HG03439 (cell line): ENCODE measurements around the gene FCN1.
"Not testable (repeated sequence)": the region's sequence is repeated elsewhere in the genome, so short reads cannot be mapped to it uniquely, and the experiment has no call there.

Experiments used
- ATAC-seq: cut with Tn5 transposase; IDR thresholded peaks from one replicate; pipeline ENCODE4 v1.9.1; 2021; ENCODE audit warnings: mild to moderate bottlenecking, moderate library complexity; ENCODE audit not compliant: unreplicated experiment

Gene FCN1

DNA sequence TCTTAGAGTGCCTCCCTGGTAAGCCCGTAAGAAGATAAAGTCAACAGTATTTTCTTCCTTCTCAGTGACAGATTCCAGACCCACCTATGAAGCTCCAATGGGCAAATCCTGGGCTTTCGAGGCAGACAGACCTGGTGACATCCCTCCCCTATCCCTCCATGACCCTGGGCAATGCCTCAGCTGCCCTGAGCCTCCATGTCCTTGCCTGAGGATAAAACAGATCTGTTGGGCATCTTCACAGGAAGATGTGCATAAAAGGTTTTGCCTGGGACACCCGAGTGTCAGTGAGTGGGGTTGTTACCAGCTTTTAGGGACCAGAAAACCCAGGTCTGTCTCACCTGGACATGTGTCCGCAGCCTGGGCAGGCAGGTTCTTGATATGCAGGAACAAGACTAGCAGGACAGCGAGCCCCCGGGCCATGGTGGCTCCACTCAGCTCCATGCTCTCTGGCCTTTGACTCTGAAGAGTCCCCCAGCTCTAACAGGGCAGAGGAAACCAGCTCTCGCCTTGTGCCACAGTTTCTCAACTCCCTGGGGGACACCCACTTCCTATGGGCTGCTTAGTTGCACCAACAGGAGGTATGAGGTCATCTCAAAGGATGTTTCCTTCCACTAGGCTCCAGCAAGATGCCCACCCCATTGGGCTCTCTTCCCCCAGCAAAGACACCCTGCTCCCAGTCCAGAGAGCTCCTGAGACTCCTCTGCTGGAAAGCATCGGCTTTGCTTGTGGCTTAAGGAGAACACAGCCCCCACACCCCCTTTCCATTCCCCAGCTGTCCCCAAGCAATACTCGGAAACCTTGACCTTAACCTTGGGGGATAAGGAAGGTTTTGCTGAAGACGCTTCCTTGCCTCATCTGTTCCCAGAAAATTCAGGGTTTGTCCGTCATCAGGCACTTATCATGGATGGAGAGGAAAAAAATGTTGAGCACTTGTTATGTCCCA, at the start of gene FCN1:
FCN1 (minus strand) TSS at position 482 of the 943 bp plus-strand sequence; CDS start at position 441, 41 bp downstream.
- no peak for ATAC-seq

DNA sequence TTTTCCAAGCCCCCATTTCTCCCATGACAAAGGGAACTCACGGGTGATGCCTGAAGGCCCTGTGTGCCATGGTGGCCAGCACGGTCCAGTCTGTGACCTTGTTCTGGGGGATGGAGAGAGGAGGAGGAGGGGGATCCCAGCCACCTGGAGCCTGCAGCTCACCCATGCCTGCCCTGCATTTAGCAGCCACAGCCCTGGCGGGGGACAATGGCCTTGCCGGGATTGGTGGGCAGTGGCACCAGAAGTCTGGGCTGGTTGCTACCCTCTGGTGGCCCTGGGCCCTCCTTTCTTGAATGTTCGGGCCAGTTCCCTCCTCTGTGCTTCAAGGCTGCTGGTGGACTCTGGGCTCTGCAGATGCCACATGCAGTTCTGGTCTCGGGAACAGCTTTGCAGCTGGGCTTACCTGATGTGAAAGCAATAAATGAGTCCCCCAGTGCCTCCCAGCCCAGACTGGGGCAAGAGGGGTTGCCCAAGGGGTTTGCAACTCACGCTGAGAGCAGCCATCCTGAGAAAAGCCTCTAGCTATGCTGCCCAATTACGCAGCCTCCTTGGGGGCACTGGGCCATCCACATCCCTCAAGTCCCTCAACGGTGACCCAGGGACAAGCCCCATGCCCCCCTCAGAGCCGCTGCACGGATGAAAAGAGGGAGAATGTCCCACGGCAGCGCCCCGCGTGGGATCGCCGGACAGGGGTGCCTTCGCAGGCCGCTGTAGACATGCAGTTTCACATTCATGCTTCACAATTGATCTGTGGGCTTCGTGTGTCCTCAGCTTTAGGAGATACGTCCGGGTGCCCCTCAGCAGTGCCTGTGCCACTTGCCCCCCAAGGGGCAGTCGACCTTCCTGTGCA, 49.2 kb upstream of the FCN1 start:
- no peak for ATAC-seq

DNA sequence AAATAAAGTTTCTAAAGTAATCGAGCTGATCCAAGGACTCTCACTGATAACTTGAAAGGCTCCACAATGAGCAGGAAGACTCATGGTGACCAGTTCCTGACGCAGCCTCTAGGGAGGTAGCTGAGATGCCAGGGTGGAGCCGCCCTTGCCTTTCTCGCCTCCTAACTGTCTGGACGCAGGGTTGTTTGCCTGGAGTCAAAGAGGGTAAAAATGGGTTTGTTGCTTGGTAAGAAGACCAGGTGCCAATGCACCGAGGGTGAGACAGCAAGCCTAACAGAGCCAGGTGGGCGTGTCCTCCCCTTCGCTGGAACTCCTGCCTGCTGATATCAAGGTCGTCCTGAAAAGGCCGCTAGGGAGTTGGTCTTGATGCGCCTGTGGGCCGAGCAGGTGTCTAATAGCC, 48.6 kb upstream of the FCN1 start:
- ATAC-seq = no peak

DNA sequence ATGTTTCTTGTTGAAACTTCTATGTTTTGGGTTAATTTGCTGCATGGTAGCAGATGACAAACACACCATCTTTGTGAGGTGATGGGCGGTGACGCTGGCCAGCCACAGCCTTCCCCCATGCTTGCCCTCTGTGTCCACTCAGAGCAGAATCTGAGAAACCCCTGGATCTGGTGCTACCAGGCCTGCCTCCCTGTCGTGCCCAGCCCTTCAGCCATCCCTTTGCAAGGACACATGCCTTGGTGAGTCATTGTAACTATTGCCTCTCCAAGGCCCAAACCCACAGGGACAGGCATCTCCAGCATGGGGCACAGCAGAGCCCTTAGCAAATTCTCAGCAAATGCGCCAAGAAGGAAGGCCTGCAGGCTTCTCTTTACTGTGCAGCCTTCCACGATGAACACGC, 48.1 kb upstream of the FCN1 start:
- ATAC-seq = no peak

DNA sequence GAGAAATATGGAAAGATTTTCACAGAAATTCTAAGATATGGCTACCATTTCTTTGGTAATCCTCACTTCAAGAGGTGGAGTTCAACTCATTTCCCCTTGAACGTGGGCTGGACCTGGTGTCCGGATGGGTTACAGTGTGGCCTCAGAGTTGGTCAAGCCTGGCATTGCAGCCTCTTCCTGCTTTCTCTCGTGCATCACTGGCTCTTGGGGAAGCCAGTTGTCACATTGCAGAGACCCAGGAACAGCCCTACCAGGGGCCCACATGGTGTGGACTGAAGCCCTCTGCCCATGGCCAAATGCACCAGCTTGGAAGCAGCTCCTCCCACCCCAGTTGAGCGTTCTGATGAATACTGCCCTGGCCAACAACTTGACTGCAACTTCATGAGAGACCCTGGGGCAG, 47.7 kb upstream of the FCN1 start:
- ATAC-seq = no peak

DNA sequence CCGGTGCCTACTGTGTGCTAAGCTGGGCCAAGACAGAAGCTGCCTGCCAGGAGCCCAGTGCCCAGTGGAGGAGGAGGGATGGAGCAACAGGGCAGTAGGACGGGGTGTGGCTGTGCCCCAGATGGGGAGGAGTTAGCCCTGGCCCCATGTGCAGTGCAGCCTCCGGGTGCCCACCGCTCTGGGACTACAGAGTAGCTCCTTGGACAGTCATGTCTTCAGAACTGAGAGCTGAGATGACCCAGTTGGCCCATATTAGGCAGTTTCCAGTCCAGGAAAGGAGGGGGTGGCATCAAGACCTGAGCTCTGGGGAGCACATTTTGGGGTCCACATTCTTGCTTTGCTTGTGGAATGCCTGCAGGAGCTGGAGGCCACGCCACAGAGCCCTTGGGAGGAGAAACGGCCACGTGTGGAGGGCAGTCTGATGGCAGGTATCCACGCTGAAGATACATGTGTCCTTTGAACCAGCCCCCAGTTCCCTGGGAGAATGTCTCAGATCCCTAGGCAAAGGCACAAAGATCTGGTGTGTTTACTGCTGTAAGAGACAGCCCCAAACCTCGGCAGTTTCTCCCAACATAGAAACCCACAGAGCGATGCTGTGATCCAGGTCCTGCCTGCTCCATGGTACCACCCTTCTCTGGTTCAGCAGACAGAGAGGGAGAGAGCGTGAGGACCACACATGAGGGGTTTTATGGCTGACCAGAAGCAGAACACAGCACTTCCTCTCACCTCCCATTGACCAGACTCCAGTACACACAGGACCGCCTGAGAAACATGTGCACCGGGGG, 46.8 kb upstream of the FCN1 start:
- no peak for ATAC-seq

DNA sequence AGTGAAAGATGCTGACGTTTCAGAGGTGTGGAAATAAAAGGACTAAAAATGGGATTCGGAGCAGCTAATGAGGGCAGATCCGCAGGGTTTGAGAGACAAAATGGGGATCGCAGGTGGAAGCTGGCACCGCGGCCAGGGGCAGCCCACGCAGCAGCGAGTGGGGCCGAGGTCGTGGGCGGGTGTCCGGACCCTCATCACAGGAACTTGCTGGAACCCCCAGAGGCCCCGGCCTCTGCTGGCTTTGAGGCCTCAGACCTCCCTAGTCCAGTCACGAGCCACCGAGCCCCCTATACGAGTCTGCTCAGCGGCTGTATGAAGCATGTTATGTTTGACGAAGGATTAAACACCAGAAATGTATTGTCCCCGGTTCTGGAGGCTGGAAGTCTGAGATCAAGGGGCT, 45.8 kb upstream of the FCN1 start:
- no peak for ATAC-seq

DNA sequence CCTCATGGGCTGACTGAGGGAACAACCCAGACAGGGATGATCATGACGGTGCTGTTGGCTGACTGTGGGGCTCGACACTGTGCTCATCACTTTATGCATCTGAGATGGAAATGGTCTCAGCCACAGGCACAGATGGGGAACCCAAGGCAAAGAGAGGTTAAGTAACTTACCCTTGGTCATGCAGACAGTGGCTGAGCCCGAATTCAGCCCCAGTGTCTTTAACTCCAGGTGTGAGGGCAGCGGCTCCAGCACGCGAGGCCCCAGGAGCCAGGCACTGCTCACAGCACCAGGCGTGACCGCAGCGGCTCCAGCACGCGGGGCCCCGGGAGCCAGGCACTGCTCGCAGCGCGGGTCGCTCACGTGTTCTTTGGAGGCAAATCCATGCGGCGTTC, 45.3 kb upstream of the FCN1 start:
- ATAC-seq = no peak

DNA sequence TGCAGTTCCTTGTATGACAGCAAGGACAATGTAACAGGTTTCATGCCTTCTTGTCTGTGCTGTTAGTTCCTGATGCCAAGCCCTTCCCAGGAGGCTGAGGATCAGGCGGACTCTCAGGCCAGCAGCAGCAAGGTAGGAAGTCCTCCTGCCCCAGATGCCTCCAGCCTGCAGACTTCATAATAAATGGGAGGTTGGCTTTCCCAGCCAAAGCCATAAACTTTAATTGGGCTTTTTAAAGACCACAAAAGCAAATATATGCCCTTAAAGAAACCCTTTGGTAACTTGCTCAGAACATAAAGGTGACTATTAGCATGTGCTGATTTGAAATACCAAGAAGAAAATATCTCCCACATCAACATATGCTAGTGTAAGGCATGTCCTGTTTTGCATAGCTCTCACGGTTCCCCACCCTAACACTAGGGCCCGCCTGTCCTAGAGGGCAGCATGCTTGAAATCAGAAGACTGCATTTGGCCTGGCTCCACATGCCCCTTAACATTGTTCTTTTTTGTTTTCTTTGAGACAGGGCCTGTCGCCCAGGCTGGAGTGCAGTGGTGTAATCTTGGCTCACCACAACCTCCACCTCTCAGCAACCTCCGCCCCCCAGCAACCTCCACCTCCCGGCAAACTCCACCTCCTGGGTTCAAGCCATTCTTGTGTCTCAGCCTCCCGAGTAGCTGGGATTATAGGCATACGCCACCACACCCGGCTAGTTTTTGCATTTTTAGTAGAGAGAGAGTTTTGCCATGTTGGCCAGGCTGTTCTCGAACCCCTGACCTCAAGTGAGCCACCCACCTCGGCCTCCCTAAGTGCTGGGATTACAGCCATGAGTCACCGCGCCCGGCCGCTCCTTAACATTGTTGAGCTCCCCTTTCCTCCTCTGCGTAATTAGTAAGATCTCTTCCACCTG, 44.6 kb upstream of the FCN1 start:
- ATAC-seq = no peak

DNA sequence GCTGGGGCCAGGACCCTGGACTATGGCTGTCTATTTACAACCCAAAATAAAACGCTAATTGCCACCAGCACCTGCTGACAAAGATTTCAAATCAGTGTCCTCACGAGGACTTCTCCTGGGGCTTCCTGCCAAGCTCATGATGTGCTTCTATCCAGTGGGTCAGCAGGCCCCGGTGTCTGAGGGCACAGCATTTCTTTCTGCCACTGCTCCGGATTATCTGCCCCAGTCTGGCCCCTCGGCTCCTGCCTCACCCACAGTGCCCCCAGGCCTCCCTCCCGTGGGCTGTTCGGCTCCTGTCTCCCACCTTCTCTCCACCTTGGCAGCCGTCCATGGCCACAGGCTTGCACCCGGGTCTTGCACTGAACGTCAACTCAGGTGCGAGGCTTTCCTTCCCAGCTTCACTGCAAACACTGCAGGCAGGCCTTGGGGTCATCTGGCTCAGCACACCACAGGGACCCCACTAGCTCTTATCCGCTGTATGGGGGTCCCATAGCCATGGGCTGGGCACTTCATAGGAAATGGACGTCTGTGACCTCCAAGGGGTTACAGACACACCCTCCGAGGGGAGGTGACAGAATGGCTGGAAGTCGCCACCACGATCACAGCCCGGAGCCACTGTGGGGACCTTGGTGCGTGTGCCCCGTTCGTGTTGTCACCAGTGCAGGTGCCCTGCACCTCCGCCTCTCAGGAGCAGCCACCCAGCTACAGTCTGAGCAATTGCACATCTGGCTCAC, 43.8 kb upstream of the FCN1 start:
- no peak for ATAC-seq

DNA sequence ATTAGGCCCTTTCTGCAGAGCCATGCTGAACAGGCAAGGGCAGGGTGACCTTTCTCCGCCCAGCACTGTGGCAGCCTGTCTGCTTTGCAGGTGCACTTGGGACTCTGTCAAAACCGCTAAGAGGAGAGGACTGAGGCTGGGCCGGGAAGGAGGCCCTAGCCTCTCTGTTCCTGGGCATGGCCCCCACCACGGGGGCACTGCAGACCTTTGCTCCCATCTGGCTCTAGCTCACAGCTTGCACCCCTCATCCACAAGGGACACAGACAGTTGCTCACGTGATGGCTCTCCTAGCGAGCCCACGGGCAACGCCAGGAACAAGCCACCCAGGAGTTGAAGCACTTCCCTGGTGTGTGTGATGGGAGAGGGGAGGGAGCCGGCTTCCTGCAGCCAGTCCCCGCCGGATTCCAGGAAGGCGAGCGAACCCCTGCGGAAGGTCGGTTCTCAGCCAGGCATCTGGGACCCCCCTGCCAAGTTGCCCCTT, 43.0 kb upstream of the FCN1 start:
- no peak for ATAC-seq

DNA sequence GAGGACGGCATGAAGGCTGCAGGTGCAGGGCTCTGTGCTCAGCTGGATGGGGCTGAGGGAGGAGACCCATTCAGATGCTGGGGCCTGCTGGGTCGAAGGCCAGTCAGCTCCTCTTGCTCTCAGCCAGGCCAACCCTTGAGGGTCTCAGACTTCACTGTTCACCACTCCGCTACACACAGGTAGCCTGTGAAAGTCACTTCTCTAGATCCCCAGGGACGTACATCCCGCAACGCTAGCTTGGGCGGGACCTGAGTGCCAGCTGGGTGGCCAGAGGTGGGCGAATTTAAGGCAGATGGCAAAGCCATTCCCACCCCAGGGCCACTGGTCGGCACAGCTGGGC, 42.2 kb upstream of the FCN1 start:
- ATAC-seq = no peak

DNA sequence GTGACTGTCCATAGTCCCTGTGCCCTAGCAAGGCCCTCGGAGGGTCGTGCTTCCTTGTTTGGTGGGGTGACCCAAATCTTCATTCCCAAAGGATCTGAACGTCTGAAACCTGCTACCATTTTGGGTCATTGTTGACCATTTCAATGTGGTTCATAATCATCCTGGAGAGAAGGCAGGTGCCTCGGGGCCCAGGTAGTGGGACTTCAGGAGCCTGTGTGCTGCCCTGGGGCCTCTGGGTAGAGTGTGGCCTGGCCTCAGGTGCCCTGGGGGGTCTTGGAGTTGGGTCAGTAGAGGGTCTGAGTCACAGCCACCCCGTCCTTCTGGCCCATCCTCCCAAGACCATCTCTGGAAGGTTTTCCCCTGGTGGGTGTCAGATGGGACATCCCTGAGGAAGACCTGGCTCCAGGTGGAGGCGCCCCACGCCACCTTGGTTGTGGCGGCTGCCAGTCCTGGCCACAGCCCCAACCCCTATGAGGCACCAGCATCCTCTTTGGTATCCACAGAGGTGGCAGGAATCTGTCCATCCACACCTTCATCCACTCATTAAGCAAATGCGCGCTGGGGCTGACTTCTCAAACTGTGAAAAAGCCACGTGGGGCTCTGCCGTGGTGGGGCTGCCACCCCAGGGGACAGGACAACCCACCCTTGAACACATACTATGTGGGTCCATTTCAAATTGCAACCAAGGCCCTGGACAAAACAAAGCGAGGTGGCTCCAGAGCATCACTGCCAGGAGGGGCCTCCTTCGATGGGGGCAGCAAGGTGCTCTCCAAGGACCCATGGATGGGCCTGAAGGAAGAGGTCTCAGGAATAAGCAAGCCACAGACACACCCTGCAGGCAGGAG, 41.6 kb upstream of the FCN1 start:
- ATAC-seq = no peak

DNA sequence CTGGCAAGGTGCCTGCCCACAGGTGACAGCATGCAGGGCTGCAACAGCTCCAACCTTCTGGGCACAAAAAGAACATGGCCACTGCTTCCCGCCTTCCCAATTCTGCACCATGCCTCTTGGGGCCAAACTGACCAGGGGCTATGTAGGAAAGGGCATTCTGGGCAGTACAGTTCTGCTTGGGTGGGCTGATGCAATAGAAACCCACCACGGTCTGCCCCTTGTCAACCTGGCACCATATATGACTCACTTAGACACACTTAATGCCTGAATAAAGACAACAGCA, 40.2 kb upstream of the FCN1 start:
- ATAC-seq = no peak

DNA sequence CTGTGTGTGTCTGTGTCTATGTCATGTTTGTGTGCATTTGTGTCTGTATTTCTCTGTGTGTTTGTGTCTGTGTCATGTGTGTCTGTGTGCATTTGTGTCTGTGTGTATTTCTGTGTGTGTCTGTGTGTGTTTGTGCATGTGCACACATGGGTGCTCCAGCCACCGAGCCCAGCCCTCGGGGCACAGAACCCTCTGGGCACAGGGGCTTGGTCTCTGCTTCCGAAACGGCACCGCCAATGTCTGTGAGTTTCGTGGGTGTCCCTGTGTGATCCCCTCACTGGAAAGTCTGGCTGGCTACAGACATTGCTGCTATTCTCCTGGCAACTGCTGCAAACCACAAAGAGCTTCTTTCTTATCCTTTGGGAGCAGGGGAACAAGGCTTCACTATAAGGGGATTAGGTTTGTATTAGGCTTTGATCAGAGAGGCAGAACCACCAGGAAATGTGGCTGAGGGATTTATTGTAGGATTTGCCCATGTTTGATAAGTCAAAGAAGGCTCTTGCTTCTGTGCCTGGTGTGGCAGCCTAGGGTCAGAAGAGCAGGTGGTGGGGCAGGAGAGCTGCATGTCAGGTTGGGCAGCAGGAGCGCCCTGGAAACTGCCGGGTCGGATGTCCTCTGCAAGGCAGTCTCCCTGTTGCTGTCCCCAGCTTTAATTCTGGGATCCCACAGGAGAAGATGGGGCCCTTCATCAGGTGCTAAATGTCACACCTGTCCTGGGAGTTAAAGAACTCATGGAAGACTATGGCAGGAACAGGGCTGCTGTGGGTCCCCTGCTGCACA, 39.6 kb upstream of the FCN1 start:
- ATAC-seq = no peak

DNA sequence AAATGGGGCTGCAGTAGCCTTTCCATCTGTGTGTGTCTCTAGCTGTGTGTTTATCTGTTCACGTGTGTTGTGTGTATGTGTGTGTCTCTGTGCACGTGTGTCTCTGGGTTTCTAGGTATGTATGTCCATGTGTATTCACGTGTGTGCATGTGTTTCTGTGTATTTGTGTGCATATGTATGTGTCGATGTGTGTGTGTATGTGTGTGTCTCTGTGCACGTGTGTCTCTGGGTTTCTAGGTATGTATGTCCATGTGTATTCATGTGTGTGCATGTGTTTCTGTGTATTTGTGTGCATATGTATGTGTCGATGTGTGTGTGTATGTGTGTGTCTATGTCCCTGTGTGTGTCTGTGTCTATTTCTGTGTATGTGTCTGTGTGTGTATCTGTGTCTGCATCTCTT, 38.7 kb upstream of the FCN1 start:
- ATAC-seq = not testable (repeated sequence)

DNA sequence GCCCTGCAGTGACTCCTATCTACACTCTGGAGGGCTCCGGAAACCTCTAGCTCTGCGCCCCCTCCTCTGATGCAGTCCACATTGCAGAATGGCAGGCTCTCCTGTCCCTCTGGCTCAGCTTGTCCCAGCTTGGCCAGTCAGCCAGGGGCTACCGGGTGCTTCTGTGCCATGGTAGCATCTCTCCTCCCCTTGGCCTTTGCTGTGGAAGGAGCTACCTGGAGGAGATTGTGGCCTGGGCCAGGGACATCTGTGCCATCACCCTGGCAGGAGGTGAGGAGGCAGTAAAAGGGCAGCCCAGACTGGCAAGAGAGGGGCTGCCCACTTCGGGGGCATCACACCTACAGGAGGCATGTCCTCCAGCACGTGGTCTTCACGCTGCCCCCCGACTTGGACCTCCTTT, 38.1 kb upstream of the FCN1 start:
- ATAC-seq = no peak

DNA sequence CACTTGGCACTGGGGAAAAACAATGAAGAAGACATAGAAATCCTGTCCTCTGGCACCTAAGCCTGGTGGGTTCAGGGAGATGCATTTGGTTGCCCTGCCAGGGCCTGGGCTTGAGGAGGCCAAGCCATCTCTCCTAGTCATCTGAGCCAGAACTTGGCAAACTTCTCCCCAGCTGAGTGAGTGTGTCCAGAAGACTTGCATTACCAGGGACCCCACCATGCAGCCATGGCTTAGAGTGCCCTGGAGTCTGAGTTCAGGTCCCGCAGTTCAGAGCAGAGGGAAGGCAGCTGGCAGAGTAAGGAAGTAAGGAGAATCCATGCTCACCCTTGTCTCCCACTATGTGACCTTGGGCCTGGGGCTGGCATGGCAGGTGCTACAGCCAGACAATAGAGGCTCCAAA, 37.4 kb upstream of the FCN1 start:
- no peak for ATAC-seq
